ENCODE measurements around the gene CPEB1. TPM values are rescaled to one million over a fixed set of nuclear protein-coding genes. Genes with fewer than 3 reads are reported as not detected.

The CPEB1 gene
- total and polyA plus RNA-seq, 7 experiments from 2014 or later: 0.07 to 1.0 (median 0.35) TPM; not detected in 1

DNA sequence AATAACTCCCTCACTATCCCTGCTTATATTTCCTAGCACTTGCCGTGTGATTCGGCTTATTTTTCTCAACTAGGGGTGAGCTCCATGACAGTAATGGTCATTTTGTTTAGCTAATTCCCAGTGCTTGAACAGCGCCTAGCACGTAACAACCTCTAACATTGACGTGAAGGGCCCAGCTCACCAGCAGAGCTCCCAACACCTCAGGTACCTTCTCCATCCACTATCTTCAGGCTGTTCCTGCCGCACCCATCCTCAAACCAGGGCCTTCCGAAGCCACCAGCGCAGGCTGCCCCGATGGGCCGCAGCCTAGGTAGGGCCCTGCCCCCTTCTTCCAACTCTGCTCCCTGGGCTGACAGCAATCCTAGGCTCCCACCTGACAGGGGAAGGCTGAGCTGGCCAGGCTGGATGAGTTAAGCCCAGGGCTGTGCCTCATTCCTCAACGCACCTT lies 106.2 kb downstream of the CPEB1 start:
- peaks cover 10 to 18% of the 10 kb centered on the region in 2 donors for H3K4me1 ChIP-seq (ENCODE audit: control insufficient read depth in 2 of 2, insufficient read depth in 2 of 2, low read length in 2 of 2)
- H3K9me3 Mint-ChIP-seq: peaks cover 0 to 1% (median 0%) of the 10 kb centered on the region in 11 donors
- peak overlapping the region; percentile 90 for H3K27ac ChIP-seq (ENCODE audit: low read depth, low read length)
- no peaks in the 10 kb centered on the region for H3K27me3 ChIP-seq (ENCODE audit: control insufficient read depth in 2 of 2, insufficient read depth in 2 of 2, low read length in 2 of 2)
- ATAC-seq: no peak
- no peak for DNase-seq
- intact Hi-C loops (cut with micrococcal nuclease): loop anchor here (1.0 to 10.0 kb wide), 13 partner anchors 104 to 1536 kb away; partner anchors contain the start of genes C15orf40 (in 2 of the 2), RAMAC (in 2 of the 2), WHAMM (in 2 of the 2) and AP3B2 (in 1 of the 2)
- peaks cover 13 to 43% (median 28%) of the 10 kb centered on the region in 7 donors for H3K4me1 Mint-ChIP-seq
- H3K36me3 ChIP-seq (ENCODE audit: control insufficient read depth in 2 of 3, insufficient read depth in 3 of 3, low read length in 3 of 3): peaks cover 23 to 33% (median 24%) of the 10 kb centered on the region in 3 experiments
- peak overlapping the region; percentile 84 for H3K4me3 ChIP-seq (ENCODE audit: low read length)
- peaks cover 0 to 4% (median 0%) of the 10 kb centered on the region in 5 donors for H3K27me3 Mint-ChIP-seq
- no peaks in the 10 kb centered on the region for H3K9me3 ChIP-seq (ENCODE audit: control insufficient read depth in 2 of 3, low read length in 3 of 3)
- peaks cover 9 to 27% (median 16%) of the 10 kb centered on the region in 5 donors for H3K36me3 Mint-ChIP-seq
- peak overlapping the region; percentile 90 to 98 (median 96) for H3K4me3 Mint-ChIP-seq
- ChIA-PET POLR2A (interaction anchor here (0.6 to 3.5 kb wide), 13 partner anchors 11 to 524 kb away, joined by 3 to 30 read pairs (median 6); partner anchors contain the start of genes C15orf40, RAMAC and WHAMM), CTCF (interaction anchor here (0.6 to 2.6 kb wide), 4 partner anchors 10 to 445 kb away, joined by 3 to 16 read pairs (median 5); partner anchors contain the start of gene RAMAC)
- peak overlapping the region; percentile 89 to 97 (median 94) for H3K27ac Mint-ChIP-seq

GRCh38 chr15:82540055-82540983 lies 106.8 kb downstream of the CPEB1 start, which contains the start of gene RPS17:
Gene RPS17 (minus strand): TSS chr15:82540457. CDS start chr15:82540428, 29 bp downstream.
- Histone ChIP-seq H3K4me1 (ENCODE audit: control insufficient read depth in 2 of 2, insufficient read depth in 2 of 2, low read length in 2 of 2) (peaks cover 10 to 18% of the 10 kb centered on the region in 2 donors), H3K27me3 (ENCODE audit: control insufficient read depth in 2 of 2, insufficient read depth in 2 of 2, low read length in 2 of 2) (no peaks in the 10 kb centered on the region), H3K36me3 (ENCODE audit: control insufficient read depth in 2 of 3, insufficient read depth in 3 of 3, low read length in 3 of 3) (peaks cover 23 to 38% (median 24%) of the 10 kb centered on the region in 3 experiments), H3K9me3 (ENCODE audit: control insufficient read depth in 2 of 3, low read length in 3 of 3) (no peaks in the 10 kb centered on the region), H3K27ac (ENCODE audit: low read depth, low read length) (peak within 1 kb of the TSS; percentile 90), H3K4me3 (ENCODE audit: low read length) (peak within 1 kb of the TSS; percentile 84)
- Mint-ChIP-seq H3K4me3 (peak within 1 kb of the TSS; percentile 90 to 98 (median 96)), H3K4me1 (peaks cover 13 to 43% (median 28%) of the 10 kb centered on the region in 7 donors), H3K27ac (peak within 1 kb of the TSS; percentile 89 to 97 (median 95)), H3K9me3 (peaks cover 0 to 1% (median 0%) of the 10 kb centered on the region in 11 donors), H3K36me3 (peaks cover 12 to 30% (median 21%) of the 10 kb centered on the region in 5 donors), H3K27me3 (peaks cover 0 to 4% (median 0%) of the 10 kb centered on the region in 5 donors)
- intact Hi-C loops (cut with micrococcal nuclease): loop anchor here (1.0 to 10.0 kb wide), 13 partner anchors 104 to 1536 kb away; partner anchors contain the start of genes C15orf40 (in 2 of the 2), RAMAC (in 2 of the 2), WHAMM (in 2 of the 2) and AP3B2 (in 1 of the 2)
- CTCF ChIA-PET: interaction anchor here (0.6 to 2.6 kb wide), 6 partner anchors 9 to 470 kb away, joined by 3 to 16 read pairs (median 4); partner anchors contain the start of gene RAMAC
- POLR2A ChIA-PET: interaction anchor here (0.6 to 3.5 kb wide), 16 partner anchors 10 to 616 kb away, joined by 3 to 30 read pairs (median 3); partner anchors contain the start of genes C15orf40, RAMAC and WHAMM
- DNase-seq (peak; percentile 96 to 100 (median 99)), ATAC-seq (peak; percentile 98)

GRCh38 chr15:82539691-82540054 lies 107.5 kb downstream of the CPEB1 start:
- H3K36me3 ChIP-seq (ENCODE audit: control insufficient read depth in 2 of 3, insufficient read depth in 3 of 3, low read length in 3 of 3): peaks cover 23 to 38% (median 24%) of the 10 kb centered on the region in 3 experiments
- Mint-ChIP-seq H3K27ac (peak overlapping the region; percentile 89 to 95 (median 93)), H3K9me3 (peaks cover 0 to 1% (median 0%) of the 10 kb centered on the region in 11 donors), H3K36me3 (peaks cover 12 to 32% (median 22%) of the 10 kb centered on the region in 5 donors), H3K27me3 (peaks cover 0 to under 1% (median 0%) of the 10 kb centered on the region in 5 donors), H3K4me1 (peaks cover 13 to 43% (median 28%) of the 10 kb centered on the region in 7 donors), H3K4me3 (peak overlapping the region; percentile 90 to 98 (median 96))
- no peaks in the 10 kb centered on the region for H3K27me3 ChIP-seq (ENCODE audit: control insufficient read depth in 2 of 2, insufficient read depth in 2 of 2, low read length in 2 of 2)
- ATAC-seq (peak; percentile 3), DNase-seq (peak in 1 of 9 donors; percentile 28)
- POLR2A ChIA-PET: interaction anchor here (0.6 to 3.5 kb wide), 13 partner anchors 9 to 617 kb away, joined by 3 to 30 read pairs (median 6); partner anchors contain the start of genes C15orf40, RAMAC and WHAMM
- H3K4me3 ChIP-seq (ENCODE audit: low read length): peak overlapping the region; percentile 84
- intact Hi-C loops (cut with micrococcal nuclease): loop anchor here (1.0 to 10.0 kb wide), 13 partner anchors 105 to 1535 kb away; partner anchors contain the start of genes C15orf40 (in 2 of the 2), RAMAC (in 2 of the 2), WHAMM (in 2 of the 2) and AP3B2 (in 1 of the 2)
- H3K27ac ChIP-seq (ENCODE audit: low read depth, low read length): peak overlapping the region; percentile 89
- H3K4me1 ChIP-seq (ENCODE audit: control insufficient read depth in 2 of 2, insufficient read depth in 2 of 2, low read length in 2 of 2): peaks cover 10 to 18% of the 10 kb centered on the region in 2 donors
- H3K9me3 ChIP-seq (ENCODE audit: control insufficient read depth in 2 of 3, low read length in 3 of 3): no peaks in the 10 kb centered on the region
- CTCF ChIA-PET: interaction anchor here (0.6 to 2.6 kb wide), 5 partner anchors 9 to 471 kb away, joined by 3 to 16 read pairs (median 5); partner anchors contain the start of gene RAMAC

DNA sequence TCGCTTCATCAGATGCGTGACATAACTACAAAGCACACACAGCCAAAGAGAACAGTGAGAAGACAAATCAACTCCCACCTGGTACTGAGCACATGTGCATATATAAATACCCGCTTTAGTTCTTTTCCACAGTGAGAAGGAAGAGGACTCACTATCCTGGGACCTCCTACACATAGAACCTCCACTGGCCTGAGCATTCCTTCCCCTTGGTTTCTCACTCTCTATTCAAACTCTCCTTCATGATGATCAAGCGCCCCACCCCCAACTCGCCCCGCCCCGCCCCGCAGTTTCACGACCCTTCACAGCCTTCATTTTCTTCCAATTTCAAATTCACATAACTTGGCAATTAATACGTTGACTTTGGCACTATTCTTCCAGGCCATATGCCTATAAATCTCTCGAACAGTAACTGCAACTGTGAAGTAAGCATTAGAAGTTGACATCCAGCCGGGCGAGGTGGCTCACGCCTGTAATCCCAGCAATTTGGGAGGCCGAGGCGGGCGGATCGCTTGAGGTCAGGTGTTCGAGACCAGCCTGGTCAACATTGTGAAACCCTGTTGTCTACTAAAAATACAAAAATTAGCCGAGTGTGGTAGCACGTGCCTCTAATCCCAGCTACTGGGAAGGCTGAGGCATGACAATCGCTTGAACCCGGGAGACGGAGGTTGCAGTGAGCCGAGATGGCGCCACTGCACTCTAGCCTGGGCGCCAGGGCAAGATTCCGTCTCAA lies 108.0 kb downstream of the CPEB1 start:
- Mint-ChIP-seq H3K27ac (peak overlapping the region; percentile 89 to 95 (median 93)), H3K4me3 (peak overlapping the region; percentile 90 to 98 (median 96)), H3K27me3 (no peaks in the 10 kb centered on the region), H3K4me1 (peaks cover 13 to 43% (median 28%) of the 10 kb centered on the region in 7 donors), H3K9me3 (peaks cover 0 to 2% (median 0%) of the 10 kb centered on the region in 11 donors), H3K36me3 (peaks cover 12 to 37% (median 28%) of the 10 kb centered on the region in 5 donors)
- DNase-seq (no peak), ATAC-seq (no peak)
- Histone ChIP-seq H3K4me3 (ENCODE audit: low read length) (peak overlapping the region; percentile 84), H3K27me3 (ENCODE audit: control insufficient read depth in 2 of 2, insufficient read depth in 2 of 2, low read length in 2 of 2) (no peaks in the 10 kb centered on the region), H3K9me3 (ENCODE audit: control insufficient read depth in 2 of 3, low read length in 3 of 3) (no peaks in the 10 kb centered on the region), H3K27ac (ENCODE audit: low read depth, low read length) (peak overlapping the region; percentile 89), H3K4me1 (ENCODE audit: control insufficient read depth in 2 of 2, insufficient read depth in 2 of 2, low read length in 2 of 2) (peaks cover 10 to 18% of the 10 kb centered on the region in 2 donors), H3K36me3 (ENCODE audit: control insufficient read depth in 2 of 3, insufficient read depth in 3 of 3, low read length in 3 of 3) (peaks cover 23 to 43% (median 29%) of the 10 kb centered on the region in 3 experiments)
- ChIA-PET CTCF (interaction anchor here (0.6 to 2.6 kb wide), 6 partner anchors 8 to 471 kb away, joined by 3 to 16 read pairs (median 4); no protein-coding TSS in a partner anchor), POLR2A (interaction anchor here (0.6 to 3.5 kb wide), 11 partner anchors 9 to 617 kb away, joined by 3 to 30 read pairs (median 6); partner anchors contain the start of genes C15orf40, RAMAC and WHAMM)
- intact Hi-C loops (cut with micrococcal nuclease): no loop called here

DNA sequence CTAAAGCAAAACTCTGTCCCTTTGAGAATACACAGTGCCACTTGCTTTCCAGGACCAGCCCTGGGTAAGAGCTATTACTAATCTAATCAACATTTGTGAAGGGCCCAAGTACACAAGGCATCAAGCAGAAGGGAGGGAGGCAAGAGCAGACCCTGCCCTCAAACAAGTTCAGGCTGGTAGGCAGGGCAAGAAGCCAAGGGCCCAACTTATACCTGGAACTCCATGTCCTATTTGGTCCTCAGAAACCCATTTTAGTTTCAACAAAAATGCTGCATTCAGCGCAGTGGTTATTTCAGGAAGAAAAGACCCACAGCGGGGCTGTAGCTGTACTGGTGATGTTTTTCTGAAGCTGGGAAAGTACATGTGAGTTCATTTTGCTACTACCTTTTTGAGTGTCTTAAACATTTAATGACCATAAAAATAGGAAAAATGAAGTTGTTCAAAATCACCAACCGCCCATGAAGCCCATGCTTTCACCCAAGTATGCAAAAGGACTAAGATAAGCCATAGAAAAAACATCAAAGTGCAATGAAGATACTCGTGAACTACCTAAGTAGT lies 109.7 kb downstream of the CPEB1 start:
- CTCF ChIA-PET: interaction anchor here (0.7 to 1.4 kb wide), 2 partner anchors 463 to 580 kb away, joined by 3 to 5 read pairs; no protein-coding TSS in a partner anchor
- peaks cover 23 to 52% (median 29%) of the 10 kb centered on the region in 3 experiments for H3K36me3 ChIP-seq (ENCODE audit: control insufficient read depth in 2 of 3, insufficient read depth in 3 of 3, low read length in 3 of 3)
- H3K27me3 ChIP-seq (ENCODE audit: control insufficient read depth in 2 of 2, insufficient read depth in 2 of 2, low read length in 2 of 2): no peaks in the 10 kb centered on the region
- H3K4me1 ChIP-seq (ENCODE audit: control insufficient read depth in 2 of 2, insufficient read depth in 2 of 2, low read length in 2 of 2): peaks cover 10 to 18% of the 10 kb centered on the region in 2 donors
- POLR2A ChIA-PET: interaction anchor here (0.8 kb wide), 1 partner anchor 448 kb away, joined by 3 read pairs; no protein-coding TSS in a partner anchor
- ATAC-seq (no peak), DNase-seq (no peak)
- peak overlapping the region in 5 of 9 donors; percentile 17 to 86 (median 25) for H3K27ac Mint-ChIP-seq
- no peaks in the 10 kb centered on the region for H3K9me3 ChIP-seq (ENCODE audit: control insufficient read depth in 2 of 3, low read length in 3 of 3)
- no peak overlapping the region for H3K27ac ChIP-seq (ENCODE audit: low read depth, low read length)
- peak overlapping the region in 6 of 10 donors; percentile 17 to 59 (median 52) for H3K4me3 Mint-ChIP-seq
- no peak overlapping the region for H3K4me3 ChIP-seq (ENCODE audit: low read length)
- peaks cover 12 to 38% (median 31%) of the 10 kb centered on the region in 5 donors for H3K36me3 Mint-ChIP-seq
- no peaks in the 10 kb centered on the region for H3K27me3 Mint-ChIP-seq
- intact Hi-C loops (cut with micrococcal nuclease): no loop called here
- peaks cover 0 to 2% (median 0%) of the 10 kb centered on the region in 11 donors for H3K9me3 Mint-ChIP-seq
- H3K4me1 Mint-ChIP-seq: peaks cover 13 to 36% (median 28%) of the 10 kb centered on the region in 7 donors
